IPS-18a (cell line): ENCODE data around the gene FHIT.

Experiments used
- H3K27ac ChIP-seq: one replicate; pipeline ENCODE4 v1.5.1; 2013; ENCODE audit warnings: low read length
- H3K27me3 ChIP-seq: one replicate; pipeline ENCODE4 v1.6.1; 2013; ENCODE audit warnings: mild to moderate bottlenecking, low read length; ENCODE audit not compliant: control insufficient read depth, insufficient read depth
- H3K36me3 ChIP-seq: one replicate; pipeline ENCODE4 v1.6.1; 2013; ENCODE audit warnings: low read depth, low read length; ENCODE audit not compliant: control insufficient read depth
- H3K4me1 ChIP-seq: one replicate; pipeline ENCODE4 v1.6.1; 2013; ENCODE audit warnings: low read depth, low read length; ENCODE audit not compliant: control insufficient read depth
- H3K4me3 ChIP-seq: one replicate; pipeline ENCODE4 v1.5.1; 2013; ENCODE audit warnings: low read length
- H3K9ac ChIP-seq: one replicate; pipeline ENCODE4 v1.6.1; 2013; ENCODE audit warnings: mild to moderate bottlenecking, low read length, moderate library complexity
- H3K9me3 ChIP-seq: one replicate; pipeline ENCODE4 v1.6.1; 2013; ENCODE audit warnings: low read depth, low read length; ENCODE audit not compliant: control insufficient read depth

Gene FHIT

GRCh38 chr3:60262546-60262945 is 988.7 kb downstream of the FHIT start:
- H3K36me3 ChIP-seq: no peaks in the 10 kb centered on the region
- no peak overlapping the region for H3K9ac ChIP-seq
- no peaks in the 10 kb centered on the region for H3K4me1 ChIP-seq
- H3K27ac ChIP-seq: no peak overlapping the region
- H3K9me3 ChIP-seq: no peaks in the 10 kb centered on the region
- H3K27me3 ChIP-seq: no peaks in the 10 kb centered on the region
- H3K4me3 ChIP-seq: no peak overlapping the region

- H3K4me3 ChIP-seq: no peak overlapping the region
- no peak overlapping the region for H3K27ac ChIP-seq
- H3K9ac ChIP-seq: no peak overlapping the region
- H3K9me3 ChIP-seq: no peaks in the 10 kb centered on the region
- H3K36me3 ChIP-seq: no peaks in the 10 kb centered on the region
- H3K27me3 ChIP-seq: no peaks in the 10 kb centered on the region
- no peaks in the 10 kb centered on the region for H3K4me1 ChIP-seq
Observed at GRCh38 chr3:60260546-60260945, 990.7 kb downstream of the FHIT start.

GRCh38 chr3:60250810-60251209 is 1000.4 kb downstream of the FHIT start:
- Histone ChIP-seq H3K27ac (no peak overlapping the region), H3K36me3 (no peaks in the 10 kb centered on the region), H3K27me3 (no peaks in the 10 kb centered on the region), H3K4me1 (no peaks in the 10 kb centered on the region), H3K9me3 (no peaks in the 10 kb centered on the region), H3K9ac (no peak overlapping the region), H3K4me3 (no peak overlapping the region)

- H3K27me3 ChIP-seq: no peaks in the 10 kb centered on the region
- no peaks in the 10 kb centered on the region for H3K9me3 ChIP-seq
- no peaks in the 10 kb centered on the region for H3K36me3 ChIP-seq
- H3K9ac ChIP-seq: no peak overlapping the region
- no peak overlapping the region for H3K4me3 ChIP-seq
- H3K27ac ChIP-seq: no peak overlapping the region
- H3K4me1 ChIP-seq: no peaks in the 10 kb centered on the region
Observed at GRCh38 chr3:60250206-60250605, 1001.0 kb downstream of the FHIT start.

GRCh38 chr3:60246361-60246760 is 1004.9 kb downstream of the FHIT start:
- Histone ChIP-seq H3K27me3 (no peaks in the 10 kb centered on the region), H3K9me3 (no peaks in the 10 kb centered on the region), H3K36me3 (no peaks in the 10 kb centered on the region), H3K4me1 (peaks cover 3% of the 10 kb centered on the region), H3K9ac (no peak overlapping the region), H3K27ac (no peak overlapping the region), H3K4me3 (no peak overlapping the region)

- no peaks in the 10 kb centered on the region for H3K27me3 ChIP-seq
- H3K4me3 ChIP-seq: no peak overlapping the region
- no peak overlapping the region for H3K27ac ChIP-seq
- H3K9ac ChIP-seq: no peak overlapping the region
- H3K9me3 ChIP-seq: no peaks in the 10 kb centered on the region
- peaks cover 18% of the 10 kb centered on the region for H3K4me1 ChIP-seq
- H3K36me3 ChIP-seq: no peaks in the 10 kb centered on the region
Observed at GRCh38 chr3:60243456-60243855, 1007.8 kb downstream of the FHIT start.

GRCh38 chr3:60240492-60240891 is 1010.8 kb downstream of the FHIT start:
- peaks cover 18% of the 10 kb centered on the region for H3K4me1 ChIP-seq
- H3K9ac ChIP-seq: no peak overlapping the region
- H3K27me3 ChIP-seq: no peaks in the 10 kb centered on the region
- H3K27ac ChIP-seq: no peak overlapping the region
- H3K36me3 ChIP-seq: no peaks in the 10 kb centered on the region
- no peak overlapping the region for H3K4me3 ChIP-seq
- H3K9me3 ChIP-seq: no peaks in the 10 kb centered on the region

- no peak overlapping the region for H3K9ac ChIP-seq
- H3K4me3 ChIP-seq: no peak overlapping the region
- H3K9me3 ChIP-seq: no peaks in the 10 kb centered on the region
- no peaks in the 10 kb centered on the region for H3K36me3 ChIP-seq
- peaks cover 18% of the 10 kb centered on the region for H3K4me1 ChIP-seq
- H3K27ac ChIP-seq: no peak overlapping the region
- H3K27me3 ChIP-seq: no peaks in the 10 kb centered on the region
Observed at GRCh38 chr3:60238550-60238949, 1012.7 kb downstream of the FHIT start.

- H3K36me3 ChIP-seq: no peaks in the 10 kb centered on the region
- H3K9me3 ChIP-seq: no peaks in the 10 kb centered on the region
- no peak overlapping the region for H3K27ac ChIP-seq
- H3K4me3 ChIP-seq: no peak overlapping the region
- H3K4me1 ChIP-seq: no peaks in the 10 kb centered on the region
- no peaks in the 10 kb centered on the region for H3K27me3 ChIP-seq
- H3K9ac ChIP-seq: no peak overlapping the region
Observed at GRCh38 chr3:60229502-60229901, 1021.8 kb downstream of the FHIT start.

GRCh38 chr3:60228823-60229222 is 1022.4 kb downstream of the FHIT start:
- no peaks in the 10 kb centered on the region for H3K27me3 ChIP-seq
- no peak overlapping the region for H3K4me3 ChIP-seq

GRCh38 chr3:60226912-60227311 is 1024.3 kb downstream of the FHIT start:
- Histone ChIP-seq H3K36me3 (no peaks in the 10 kb centered on the region), H3K27me3 (no peaks in the 10 kb centered on the region), H3K9ac (no peak overlapping the region), H3K27ac (no peak overlapping the region), H3K9me3 (no peaks in the 10 kb centered on the region), H3K4me1 (no peaks in the 10 kb centered on the region), H3K4me3 (no peak overlapping the region)

More at GRCh38 chr3:60228823-60229222, 1022.4 kb downstream of the FHIT start:
- no peaks in the 10 kb centered on the region for H3K4me1 ChIP-seq
- no peak overlapping the region for H3K9ac ChIP-seq
- no peaks in the 10 kb centered on the region for H3K36me3 ChIP-seq
- no peaks in the 10 kb centered on the region for H3K9me3 ChIP-seq
- H3K27ac ChIP-seq: no peak overlapping the region

- Histone ChIP-seq H3K9me3 (no peaks in the 10 kb centered on the region), H3K36me3 (no peaks in the 10 kb centered on the region), H3K27ac (no peak overlapping the region), H3K4me1 (no peaks in the 10 kb centered on the region), H3K27me3 (no peaks in the 10 kb centered on the region), H3K4me3 (no peak overlapping the region), H3K9ac (no peak overlapping the region)
Observed at GRCh38 chr3:60225848-60226247, 1025.4 kb downstream of the FHIT start.
